Keratinocyte (primary cell): Measurements from ENCODE around the gene FKBP10.

Source experiments
- EZH2 ChIP-seq: IDR thresholded peaks from one replicate; pipeline ENCODE4 v1.6.1; 2012; ENCODE audit warnings: inconsistent platforms, mild to moderate bottlenecking, low read length, moderate library complexity
- TF ChIP-seq, protein P1 (sequence below), 3 experiments: IDR thresholded peaks in 1 of 3; conservative IDR thresholded peaks in 1 of 3; optimal IDR thresholded peaks in 1 of 3; 2 replicates in 2 of 3; 3 replicates in 1 of 3; pipeline versions ENCODE3 to v1.5.1; 2011; ENCODE audit warnings: low read length in 3 of 3, mild to moderate bottlenecking in 3 of 3, moderate library complexity in 2 of 3, control low read depth in 1 of 3, inconsistent platforms in 1 of 3; ENCODE audit not compliant: insufficient read depth in 2 of 3; ENCODE audit errors: extremely low read depth in 1 of 3

DNA sequence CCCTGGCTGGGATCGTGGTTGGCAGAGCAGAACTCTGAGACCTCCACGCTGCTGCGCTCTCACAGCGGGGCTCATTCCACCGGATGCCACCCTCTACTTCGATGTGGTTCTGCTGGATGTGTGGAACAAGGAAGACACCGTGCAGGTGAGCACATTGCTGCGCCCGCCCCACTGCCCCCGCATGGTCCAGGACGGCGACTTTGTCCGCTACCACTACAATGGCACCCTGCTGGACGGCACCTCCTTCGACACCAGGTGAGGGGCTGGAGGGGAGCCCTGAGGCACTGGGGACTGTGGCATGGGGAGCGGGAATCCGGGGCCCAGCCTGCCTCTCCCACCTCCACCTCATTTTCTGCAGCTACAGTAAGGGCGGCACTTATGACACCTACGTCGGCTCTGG is 5.2 kb downstream of the FKBP10 start:
- TF ChIP-seq, protein P1, sequence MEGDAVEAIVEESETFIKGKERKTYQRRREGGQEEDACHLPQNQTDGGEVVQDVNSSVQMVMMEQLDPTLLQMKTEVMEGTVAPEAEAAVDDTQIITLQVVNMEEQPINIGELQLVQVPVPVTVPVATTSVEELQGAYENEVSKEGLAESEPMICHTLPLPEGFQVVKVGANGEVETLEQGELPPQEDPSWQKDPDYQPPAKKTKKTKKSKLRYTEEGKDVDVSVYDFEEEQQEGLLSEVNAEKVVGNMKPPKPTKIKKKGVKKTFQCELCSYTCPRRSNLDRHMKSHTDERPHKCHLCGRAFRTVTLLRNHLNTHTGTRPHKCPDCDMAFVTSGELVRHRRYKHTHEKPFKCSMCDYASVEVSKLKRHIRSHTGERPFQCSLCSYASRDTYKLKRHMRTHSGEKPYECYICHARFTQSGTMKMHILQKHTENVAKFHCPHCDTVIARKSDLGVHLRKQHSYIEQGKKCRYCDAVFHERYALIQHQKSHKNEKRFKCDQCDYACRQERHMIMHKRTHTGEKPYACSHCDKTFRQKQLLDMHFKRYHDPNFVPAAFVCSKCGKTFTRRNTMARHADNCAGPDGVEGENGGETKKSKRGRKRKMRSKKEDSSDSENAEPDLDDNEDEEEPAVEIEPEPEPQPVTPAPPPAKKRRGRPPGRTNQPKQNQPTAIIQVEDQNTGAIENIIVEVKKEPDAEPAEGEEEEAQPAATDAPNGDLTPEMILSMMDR (optimal IDR thresholded peaks at IDR 0.05 in 1 of 3, IDR thresholded peaks at IDR 0.05 in 1 of 3, conservative IDR thresholded peaks at IDR 0.05 in 1 of 3; ENCODE audit: extremely low read depth in 1 of 3, insufficient read depth in 2 of 3, low read length in 3 of 3) = no peak
- no peak for TF ChIP-seq EZH2
